HEK293 (cell line): ENCODE results near the gene ZNRF2.

ENCODE experiments used
- CTCF ChIA-PET: fragments of 350-600 bp; formaldehyde crosslinking; extraction: SDS; loops from one replicate; lab custom pipeline; 2021; ENCODE audit warnings: antibody characterized with exemption; lab: Yijun Ruan, JAX
- POLR2A ChIA-PET: fragments of 300-600 bp; formaldehyde crosslinking; extraction: SDS; loops from one replicate; lab custom pipeline; 2020; ENCODE audit warnings: antibody characterized with exemption, inconsistent platforms; lab: Yijun Ruan, JAX
- H3K27ac ChIP-seq: fragments of 200-500 bp; sonication (Bioruptor generic); 2 replicates; pipeline ENCODE4 v1.5.1; 2014; ENCODE audit warnings: low read depth, low read length, control low read depth, inconsistent platforms; ENCODE audit errors: extremely low read depth
- H3K36me3 ChIP-seq, 2 experiments: fragments of 200-500 bp in 1 of 2; sonication (Bioruptor generic) in 1 of 2; 1 replicate in 1 of 2; 2 replicates in 1 of 2; pipeline ENCODE4 v1.5.1; 2014 to 2017; ENCODE audit warnings: inconsistent platforms in 2 of 2, low read length in 2 of 2; ENCODE audit not compliant: control insufficient read depth in 2 of 2, insufficient read depth in 1 of 2
- H3K4me1 ChIP-seq: fragments of 200-500 bp; sonication (Bioruptor generic); 2 replicates; pipeline ENCODE4 v1.5.1; 2014; ENCODE audit warnings: mild to moderate bottlenecking, low read length, inconsistent platforms; ENCODE audit not compliant: control insufficient read depth, insufficient read depth
- H3K4me3 ChIP-seq: 2 replicates; pipeline ENCODE4 v1.5.1; 2011; ENCODE audit warnings: low read depth, mild to moderate bottlenecking, control low read depth, low read length, moderate library complexity
- H3K9me3 ChIP-seq: fragments of 200-500 bp; sonication (Bioruptor generic); 2 replicates; pipeline ENCODE4 v1.5.1; 2014; ENCODE audit warnings: low read depth, low read length, inconsistent platforms; ENCODE audit not compliant: control insufficient read depth, insufficient read depth
- AEBP2 ChIP-seq: fragments of 450-650 bp; formaldehyde crosslinking; IDR thresholded peaks from 2 replicates; pipeline ENCODE4 v1.5.1; 2016; ENCODE audit warnings: missing biosample characterization, missing genetic modification characterization, borderline replicate concordance
- GFI1B ChIP-seq: fragments of 450-650 bp; formaldehyde crosslinking; IDR thresholded peaks from 2 replicates; pipeline ENCODE4 v1.5.1; 2016; ENCODE audit warnings: missing biosample characterization, missing genetic modification characterization
- GLIS1 ChIP-seq: fragments of 450-650 bp; formaldehyde crosslinking; IDR thresholded peaks from 2 replicates; pipeline ENCODE4 v1.5.1; 2016; ENCODE audit warnings: missing biosample characterization, missing genetic modification characterization
- GLIS2 ChIP-seq: fragments of 450-650 bp; formaldehyde crosslinking; IDR thresholded peaks from 2 replicates; pipeline ENCODE4 v1.5.1; 2016; ENCODE audit warnings: missing biosample characterization, missing genetic modification characterization
- KLF16 ChIP-seq: fragments of 450-650 bp; formaldehyde crosslinking; IDR thresholded peaks from 2 replicates; pipeline ENCODE4 v1.5.1; 2017; ENCODE audit warnings: missing biosample characterization, missing genetic modification characterization
- MEIS1 ChIP-seq: sonication (generic); formaldehyde crosslinking; IDR thresholded peaks from 2 replicates; pipeline ENCODE4 v1.8.1; 2022; ENCODE audit warnings: missing genetic modification reagents, mild to moderate bottlenecking, borderline replicate concordance
- PRDM6 ChIP-seq: fragments of 450-650 bp; formaldehyde crosslinking; IDR thresholded peaks from 2 replicates; pipeline ENCODE4 v1.5.1; 2017; ENCODE audit warnings: missing biosample characterization, missing genetic modification characterization
- ZBTB21 ChIP-seq: fragments of 450-650 bp; formaldehyde crosslinking; IDR thresholded peaks from 2 replicates; pipeline ENCODE4 v1.5.1; 2017; ENCODE audit warnings: missing biosample characterization, missing genetic modification characterization
- ZIC2 ChIP-seq: fragments of 450-650 bp; formaldehyde crosslinking; IDR thresholded peaks from 2 replicates; pipeline ENCODE4 v1.5.1; 2016; ENCODE audit warnings: missing biosample characterization, missing genetic modification characterization
- ZNF146 ChIP-seq: fragments of 450-650 bp; formaldehyde crosslinking; IDR thresholded peaks from 2 replicates; pipeline ENCODE4 v1.5.1; 2016; ENCODE audit warnings: missing biosample characterization, missing genetic modification characterization
- ZNF148 ChIP-seq: fragments of 450-650 bp; formaldehyde crosslinking; IDR thresholded peaks from 2 replicates; pipeline ENCODE4 v1.5.0; 2017; ENCODE audit warnings: missing biosample characterization, missing genetic modification characterization, borderline replicate concordance
- ZNF2 ChIP-seq: fragments of 450-650 bp; formaldehyde crosslinking; IDR thresholded peaks from 2 replicates; pipeline ENCODE4 v1.5.1; 2016; ENCODE audit warnings: missing biosample characterization, missing genetic modification characterization
- ZNF223 ChIP-seq: fragments of 450-650 bp; formaldehyde crosslinking; IDR thresholded peaks from 2 replicates; pipeline ENCODE4 v1.5.1; 2016; ENCODE audit warnings: missing biosample characterization, missing genetic modification characterization
- ZNF311 ChIP-seq: fragments of 450-650 bp; formaldehyde crosslinking; IDR thresholded peaks from 2 replicates; pipeline ENCODE4 v1.5.1; 2017; ENCODE audit warnings: missing biosample characterization, missing genetic modification characterization, borderline replicate concordance
- ZNF335 ChIP-seq: fragments of 450-650 bp; formaldehyde crosslinking; conservative IDR thresholded peaks from 2 replicates; pipeline ENCODE4 v1.5.1; 2016; ENCODE audit warnings: missing biosample characterization, missing genetic modification characterization
- ZNF350 ChIP-seq: fragments of 450-650 bp; formaldehyde crosslinking; IDR thresholded peaks from 2 replicates; pipeline ENCODE4 v1.5.0; 2017; ENCODE audit warnings: missing biosample characterization, mild to moderate bottlenecking, missing genetic modification characterization
- ZNF426 ChIP-seq: fragments of 450-650 bp; formaldehyde crosslinking; IDR thresholded peaks from 2 replicates; pipeline ENCODE4 v1.5.1; 2017; ENCODE audit warnings: missing biosample characterization, missing genetic modification characterization, mild to moderate bottlenecking, inconsistent platforms, moderate library complexity
- ZNF555 ChIP-seq: fragments of 450-650 bp; formaldehyde crosslinking; conservative IDR thresholded peaks from 2 replicates; pipeline ENCODE4 v1.5.1; 2017; ENCODE audit warnings: missing biosample characterization, mild to moderate bottlenecking, missing genetic modification characterization, inconsistent platforms
- ZNF585B ChIP-seq: fragments of 450-650 bp; formaldehyde crosslinking; IDR thresholded peaks from 2 replicates; pipeline ENCODE4 v1.5.1; 2016; ENCODE audit warnings: missing biosample characterization, missing genetic modification characterization
- ZNF670 ChIP-seq: fragments of 450-650 bp; formaldehyde crosslinking; IDR thresholded peaks from 2 replicates; pipeline ENCODE4 v1.5.1; 2016; ENCODE audit warnings: missing biosample characterization, missing genetic modification characterization, low read depth
- ZNF785 ChIP-seq: fragments of 450-650 bp; formaldehyde crosslinking; IDR thresholded peaks from 2 replicates; pipeline ENCODE4 v1.5.1; 2016; ENCODE audit warnings: missing biosample characterization, missing genetic modification characterization
- ZNF830 ChIP-seq: fragments of 450-650 bp; IDR thresholded peaks from 2 replicates; pipeline ENCODE4 v1.5.0; 2018; ENCODE audit warnings: missing biosample characterization, missing genetic modification characterization, low read depth, mild to moderate bottlenecking, moderate library complexity
- ZNF837 ChIP-seq: fragments of 450-650 bp; formaldehyde crosslinking; IDR thresholded peaks from 2 replicates; pipeline ENCODE4 v1.5.1; 2016; ENCODE audit warnings: missing biosample characterization, missing genetic modification characterization
- TF ChIP-seq, protein P1 (sequence below): fragments of 450-650 bp; formaldehyde crosslinking; IDR thresholded peaks from 2 replicates; pipeline ENCODE4; 2016; ENCODE audit warnings: missing biosample characterization, missing genetic modification characterization
- TF ChIP-seq, protein P2 (sequence below): fragments of 450-650 bp; IDR thresholded peaks from 2 replicates; pipeline ENCODE4 v1.5.1; 2018; ENCODE audit warnings: missing biosample characterization, missing genetic modification characterization

Gene ZNRF2

DNA sequence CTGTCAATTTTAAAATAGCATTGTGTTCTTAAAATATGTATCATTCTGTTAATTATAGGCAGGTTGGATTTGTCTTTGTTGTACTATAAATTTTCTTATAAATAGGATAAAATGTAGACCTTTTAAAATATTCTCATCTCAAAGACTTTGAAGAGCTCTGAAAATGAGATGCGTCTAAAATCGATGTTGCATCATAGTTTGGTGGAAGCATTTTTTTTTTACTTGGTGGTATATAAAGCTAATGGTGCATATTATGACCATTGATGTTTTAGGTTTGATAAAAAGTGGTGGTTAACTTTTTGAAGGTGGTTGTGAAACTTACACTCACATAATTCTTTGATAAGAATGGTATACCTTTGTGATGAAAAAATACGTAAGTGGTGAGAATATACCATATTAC is 69.1 kb downstream of the ZNRF2 start:
- POLR2A ChIA-PET: no interaction called here
- no peaks in the 10 kb centered on the region; a peak in 1 of 3 replicates for H3K36me3 ChIP-seq
- no peak overlapping the region for H3K4me3 ChIP-seq
- H3K4me1 ChIP-seq: peaks cover 42% of the 10 kb centered on the region
- no peaks in the 10 kb centered on the region for H3K9me3 ChIP-seq
- CTCF ChIA-PET: interaction anchor here (0.7 to 2.7 kb wide), 3 partner anchors 12 to 423 kb away, joined by 3 to 18 read pairs (median 4); no protein-coding TSS in a partner anchor
- TF ChIP-seq ZIC2 (tag by site-specific recombination): no peak
- no peak for TF ChIP-seq ZNF585B (tag by site-specific recombination)
- TF ChIP-seq PRDM6 (tag by site-specific recombination): no peak
- TF ChIP-seq, protein P1, sequence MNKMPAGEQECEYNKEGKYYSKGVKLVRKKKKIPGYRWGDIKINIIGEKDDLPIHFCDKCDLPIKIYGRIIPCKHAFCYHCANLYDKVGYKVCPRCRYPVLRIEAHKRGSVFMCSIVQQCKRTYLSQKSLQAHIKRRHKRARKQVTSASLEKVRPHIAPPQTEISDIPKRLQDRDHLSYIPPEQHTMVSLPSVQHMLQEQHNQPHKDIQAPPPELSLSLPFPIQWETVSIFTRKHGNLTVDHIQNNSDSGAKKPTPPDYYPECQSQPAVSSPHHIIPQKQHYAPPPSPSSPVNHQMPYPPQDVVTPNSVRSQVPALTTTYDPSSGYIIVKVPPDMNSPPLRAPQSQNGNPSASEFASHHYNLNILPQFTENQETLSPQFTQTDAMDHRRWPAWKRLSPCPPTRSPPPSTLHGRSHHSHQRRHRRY: no peak
- no peak for TF ChIP-seq ZNF146
- no peak for TF ChIP-seq ZNF426 (tag by site-specific recombination)
- no peak for TF ChIP-seq ZNF311 (tag by site-specific recombination)
- TF ChIP-seq KLF16 (tag by site-specific recombination): no peak
- no peak for TF ChIP-seq ZBTB21 (tag by site-specific recombination)
- no peak for TF ChIP-seq GLIS2 (tag by site-specific recombination)
- no peak for TF ChIP-seq ZNF837 (tag by site-specific recombination)
- no peak for TF ChIP-seq MEIS1 (CRISPR knock-in tag)
- no peak for TF ChIP-seq ZNF555 (tag by site-specific recombination)
- TF ChIP-seq ZNF335 (tag by site-specific recombination): no peak
- no peak for TF ChIP-seq ZNF670 (tag by site-specific recombination)
- TF ChIP-seq, protein P2, sequence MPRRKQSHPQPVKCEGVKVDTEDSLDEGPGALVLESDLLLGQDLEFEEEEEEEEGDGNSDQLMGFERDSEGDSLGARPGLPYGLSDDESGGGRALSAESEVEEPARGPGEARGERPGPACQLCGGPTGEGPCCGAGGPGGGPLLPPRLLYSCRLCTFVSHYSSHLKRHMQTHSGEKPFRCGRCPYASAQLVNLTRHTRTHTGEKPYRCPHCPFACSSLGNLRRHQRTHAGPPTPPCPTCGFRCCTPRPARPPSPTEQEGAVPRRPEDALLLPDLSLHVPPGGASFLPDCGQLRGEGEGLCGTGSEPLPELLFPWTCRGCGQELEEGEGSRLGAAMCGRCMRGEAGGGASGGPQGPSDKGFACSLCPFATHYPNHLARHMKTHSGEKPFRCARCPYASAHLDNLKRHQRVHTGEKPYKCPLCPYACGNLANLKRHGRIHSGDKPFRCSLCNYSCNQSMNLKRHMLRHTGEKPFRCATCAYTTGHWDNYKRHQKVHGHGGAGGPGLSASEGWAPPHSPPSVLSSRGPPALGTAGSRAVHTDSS: no peak
- no peak for TF ChIP-seq GFI1B (tag by site-specific recombination)
- TF ChIP-seq ZNF830 (tag by site-specific recombination): no peak
- no peak for TF ChIP-seq ZNF223 (tag by site-specific recombination)
- no peak overlapping the region for H3K27ac ChIP-seq

DNA sequence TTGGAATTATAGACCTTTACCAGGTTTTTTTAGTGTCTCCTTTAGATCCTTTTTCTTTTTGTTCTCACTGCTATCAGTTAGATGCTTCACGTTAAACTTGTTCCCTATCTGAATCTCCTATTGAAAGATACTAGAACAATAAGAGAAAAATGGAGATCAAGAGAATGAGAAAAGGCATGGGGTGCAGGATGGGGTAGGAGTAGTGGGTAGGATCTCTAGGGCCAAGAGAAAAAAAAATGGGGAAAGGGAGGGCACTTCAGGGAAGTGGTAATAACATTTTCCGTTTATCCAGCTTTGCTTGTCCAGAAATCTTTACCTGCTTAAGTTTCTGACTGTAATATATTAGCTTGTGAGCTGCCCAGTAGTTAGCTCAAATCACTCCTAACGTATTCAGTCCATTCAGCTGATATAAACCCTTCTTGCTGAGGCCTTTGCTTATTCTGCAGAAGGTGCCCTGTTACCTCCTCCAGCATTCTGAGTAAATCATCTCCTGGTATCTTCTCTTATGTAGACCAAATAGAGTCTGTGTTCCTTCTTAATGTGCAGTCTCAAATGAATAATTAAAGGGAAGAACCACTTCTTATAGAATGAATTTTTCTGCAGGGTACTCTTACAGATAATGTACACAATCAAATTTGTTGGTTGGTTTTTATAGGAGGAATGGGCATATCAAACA is 69.7 kb downstream of the ZNRF2 start:
- no peaks in the 10 kb centered on the region; a peak in 1 of 3 replicates for H3K36me3 ChIP-seq
- no peak overlapping the region for H3K27ac ChIP-seq
- no peaks in the 10 kb centered on the region for H3K9me3 ChIP-seq
- CTCF ChIA-PET: interaction anchor here (0.7 to 2.7 kb wide), 2 partner anchors 12 to 78 kb away, joined by 3 to 18 read pairs; no protein-coding TSS in a partner anchor
- no peak overlapping the region for H3K4me3 ChIP-seq
- POLR2A ChIA-PET: no interaction called here
- peaks cover 37% of the 10 kb centered on the region for H3K4me1 ChIP-seq
- TF ChIP-seq GLIS1: no peak
- TF ChIP-seq ZNF350 (tag by site-specific recombination): no peak
- no peak for TF ChIP-seq AEBP2 (tag by site-specific recombination)
- TF ChIP-seq ZNF2 (tag by site-specific recombination): no peak
- no peak for TF ChIP-seq ZNF785 (tag by site-specific recombination)
- no peak for TF ChIP-seq ZNF148 (tag by site-specific recombination)
